GM18951 (cell line): Measurements from ENCODE around the gene ZNF814.
A peak's percentile ranks its signal among the peaks of the same experiment; 100 is the strongest.
"Not testable (repeated sequence)": the region's sequence is repeated elsewhere in the genome, so short reads cannot be mapped to it uniquely, and the experiment has no call there.

ENCODE experiments used
- POLR2A ChIP-seq: IDR thresholded peaks from 4 replicates; pipeline ENCODE4 v1.6.1; 2011; ENCODE audit warnings: mild to moderate bottlenecking; ENCODE audit not compliant: insufficient read length, insufficient read depth; ENCODE audit errors: extremely low read depth
- in situ Hi-C: fragments of 300-500 bp; cut with MboI; formaldehyde crosslinking; loops from one replicate; pipeline ENCODE4 v1.12.0; 2022; ENCODE audit warnings: low sequenced_read_pairs, mixed read lengths, inconsistent platforms; ENCODE audit not compliant: unreplicated experiment

Gene ZNF814

GRCh38 chr19:57887195-57887941 lies 1.5 kb downstream of the ZNF814 start:
- in situ Hi-C loops = no loop called here

GRCh38 chr19:57886046-57886445 lies 2.8 kb downstream of the ZNF814 start:
- no peak for TF ChIP-seq POLR2A
- in situ Hi-C loops = no loop called here

More at GRCh38 chr19:57887195-57887941, 1.5 kb downstream of the ZNF814 start:
- no peak for TF ChIP-seq POLR2A

- in situ Hi-C loops = not testable (repeated sequence)
Measured at GRCh38 chr19:57873883-57874799, 14.7 kb downstream of the ZNF814 start.

DNA sequence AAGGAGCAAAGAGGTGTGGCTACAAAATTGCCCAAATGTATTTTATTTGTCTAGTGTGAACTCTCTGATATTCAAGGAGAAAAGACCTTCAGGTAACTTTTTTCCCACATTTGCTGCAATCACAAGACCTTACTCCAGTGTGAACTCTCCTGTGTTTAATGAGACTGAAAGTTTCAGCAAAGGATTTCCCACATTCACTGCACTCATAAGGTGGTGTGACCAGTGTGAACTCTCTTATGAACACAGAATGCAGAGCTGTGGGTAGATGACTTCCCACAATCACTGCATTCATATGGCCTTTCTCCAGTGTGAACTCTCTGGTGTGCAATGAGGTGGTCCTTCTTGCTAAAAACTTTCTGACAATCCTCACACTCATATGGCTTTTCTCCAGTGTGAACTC lies 16.4 kb downstream of the ZNF814 start:
- no peak for TF ChIP-seq POLR2A
- in situ Hi-C loops = no loop called here

GRCh38 chr19:57870225-57870624 lies 18.6 kb downstream of the ZNF814 start:
- TF ChIP-seq POLR2A = no peak
- in situ Hi-C loops = no loop called here

DNA sequence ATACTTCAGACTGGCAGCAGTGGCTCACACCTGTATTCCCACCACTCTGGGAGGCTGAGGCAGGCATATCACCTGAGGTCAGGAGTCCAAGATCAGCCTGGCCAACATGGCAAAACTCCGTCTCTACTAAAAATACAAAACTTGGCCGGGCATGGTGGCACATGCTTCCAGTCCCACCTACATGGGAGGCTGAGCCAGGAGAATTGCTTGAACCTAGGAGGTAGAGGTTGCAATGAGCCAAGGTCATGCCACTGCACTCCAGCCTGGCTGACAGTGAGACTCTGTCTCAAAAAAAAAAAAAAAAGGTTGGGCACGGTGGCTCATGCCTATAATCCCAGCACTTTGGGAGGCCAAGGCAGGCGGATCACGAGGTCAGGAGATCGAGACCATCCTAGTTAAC lies 19.2 kb downstream of the ZNF814 start:
- in situ Hi-C loops = not testable (repeated sequence)

GRCh38 chr19:57867868-57868492 lies 20.9 kb downstream of the ZNF814 start:
- in situ Hi-C loops = no loop called here
- no peak for TF ChIP-seq POLR2A

DNA sequence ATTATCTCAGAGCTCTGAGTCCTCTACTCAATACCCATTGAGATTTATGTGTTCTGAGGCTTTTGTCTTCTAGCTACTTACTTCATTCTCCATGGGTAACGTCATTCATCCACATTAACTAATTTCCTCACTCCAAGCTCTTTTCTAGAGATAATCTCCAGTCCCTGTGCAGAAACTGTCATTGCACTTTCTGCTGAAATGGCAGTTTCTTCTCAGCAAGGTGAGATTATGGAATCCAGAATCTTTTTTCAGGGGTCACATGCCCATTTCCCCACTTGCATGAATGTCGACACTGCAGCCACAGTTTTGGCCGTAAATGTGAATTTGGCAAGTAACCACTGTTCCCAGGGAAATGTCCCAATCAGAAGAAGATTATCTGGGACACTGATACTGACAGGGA lies 26.5 kb downstream of the ZNF814 start:
- in situ Hi-C loops = not testable (repeated sequence)

DNA sequence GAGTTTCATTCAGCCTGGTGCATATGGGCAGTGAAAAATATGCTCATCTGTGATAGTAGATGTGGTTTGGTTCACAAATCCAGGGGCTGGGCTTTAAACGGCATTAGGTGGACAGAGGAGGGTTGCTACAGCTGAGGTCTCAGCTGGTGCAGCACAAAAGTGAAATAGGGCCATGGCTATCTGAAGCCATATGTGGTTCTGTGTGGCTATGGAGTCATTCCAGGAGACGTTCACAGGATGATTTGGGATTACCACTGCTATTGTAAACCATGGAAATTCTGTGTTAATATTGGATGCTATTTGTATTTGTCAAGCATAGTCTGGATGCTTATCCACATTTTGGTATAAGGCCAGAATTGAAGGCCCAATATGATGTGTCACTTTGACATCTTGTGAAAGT lies 34.7 kb downstream of the ZNF814 start:
- in situ Hi-C loops = not testable (repeated sequence)

DNA sequence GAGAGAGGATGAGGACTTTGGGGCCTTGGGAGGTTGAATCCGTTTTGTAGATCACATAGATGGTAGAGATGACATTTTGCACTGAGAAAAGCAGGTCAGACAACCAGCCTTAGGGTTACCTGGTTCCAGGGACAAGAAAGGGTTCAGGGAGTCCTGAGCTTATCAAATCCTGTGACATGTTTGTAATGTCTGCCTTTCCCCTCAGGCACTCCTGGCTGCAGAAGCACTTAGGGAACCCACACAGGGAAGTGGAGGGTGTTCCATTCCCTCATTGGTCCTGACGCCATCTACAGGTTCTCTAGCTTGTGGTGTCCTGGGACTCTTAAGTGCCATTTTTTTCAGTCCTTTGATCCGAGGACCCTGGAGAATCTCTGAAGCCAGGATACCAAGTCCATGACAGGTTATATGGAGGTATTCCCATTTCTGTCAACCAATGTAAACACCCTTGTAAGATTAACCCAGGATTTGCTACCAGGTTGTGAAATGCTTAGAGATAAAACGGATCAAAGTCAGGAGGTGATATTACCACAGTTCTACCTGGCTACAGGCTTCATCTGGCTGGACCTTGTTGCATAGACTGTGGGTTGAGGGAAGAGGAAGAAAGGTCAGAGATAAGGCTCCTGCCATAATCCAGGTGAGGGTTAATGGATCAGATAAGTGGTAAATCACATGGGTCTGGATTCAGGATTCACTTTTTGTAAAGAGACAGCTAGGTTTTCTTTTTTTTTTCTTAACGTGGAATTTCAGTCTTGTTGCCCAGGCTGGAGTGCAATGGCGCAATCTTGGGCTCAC lies 36.8 kb downstream of the ZNF814 start:
- in situ Hi-C loops = not testable (repeated sequence)

- TF ChIP-seq POLR2A = no peak
- in situ Hi-C loops = no loop called here
Measured at GRCh38 chr19:57850553-57851017, 38.3 kb downstream of the ZNF814 start.

DNA sequence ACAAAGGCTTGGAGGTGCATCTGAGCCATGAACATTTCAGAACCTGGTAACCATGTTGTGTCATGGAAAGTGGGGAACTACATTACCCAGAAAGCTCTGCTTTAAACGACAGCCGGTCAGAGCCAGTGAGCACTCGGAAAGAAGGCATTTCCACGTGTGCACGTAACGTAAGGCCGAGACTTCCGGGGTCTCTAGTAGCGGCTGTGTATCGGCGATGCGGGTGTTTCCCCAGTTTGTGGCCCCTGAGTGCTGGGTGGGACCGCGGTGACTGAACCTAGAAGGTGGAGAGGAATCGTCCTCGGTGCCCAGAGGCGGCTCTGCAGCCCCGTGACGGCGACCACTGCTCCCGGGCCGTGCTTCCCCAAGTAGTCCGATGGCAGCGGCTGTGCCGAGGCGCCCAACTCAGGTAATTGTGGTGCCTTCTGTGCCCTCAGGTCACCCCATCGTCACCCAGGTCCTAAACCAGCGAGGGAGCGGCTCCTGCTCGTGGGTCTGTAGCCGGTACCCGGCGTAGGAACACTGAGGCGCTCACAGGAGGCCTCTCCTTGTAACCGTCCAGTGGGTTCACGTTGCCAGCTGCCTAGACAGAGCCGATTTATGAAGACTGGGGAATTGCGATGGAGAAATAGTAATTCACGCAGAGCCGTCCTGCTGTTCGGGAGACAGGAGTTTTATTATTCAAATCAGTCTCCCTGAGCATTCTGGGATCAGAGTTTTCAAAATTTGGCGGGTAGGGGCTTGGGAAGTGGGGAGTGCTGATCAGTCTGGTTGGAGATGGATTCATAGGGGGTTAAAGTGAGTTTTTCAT lies 39.0 kb downstream of the ZNF814 start, which contains the start of gene ZNF587:
TSS of gene ZNF587 (plus strand) at position 194 of the 808 bp plus-strand sequence. CDS start at position 374, 180 bp downstream.
- in situ Hi-C loops = not testable (repeated sequence)
- peak; percentile 49 for TF ChIP-seq POLR2A

DNA sequence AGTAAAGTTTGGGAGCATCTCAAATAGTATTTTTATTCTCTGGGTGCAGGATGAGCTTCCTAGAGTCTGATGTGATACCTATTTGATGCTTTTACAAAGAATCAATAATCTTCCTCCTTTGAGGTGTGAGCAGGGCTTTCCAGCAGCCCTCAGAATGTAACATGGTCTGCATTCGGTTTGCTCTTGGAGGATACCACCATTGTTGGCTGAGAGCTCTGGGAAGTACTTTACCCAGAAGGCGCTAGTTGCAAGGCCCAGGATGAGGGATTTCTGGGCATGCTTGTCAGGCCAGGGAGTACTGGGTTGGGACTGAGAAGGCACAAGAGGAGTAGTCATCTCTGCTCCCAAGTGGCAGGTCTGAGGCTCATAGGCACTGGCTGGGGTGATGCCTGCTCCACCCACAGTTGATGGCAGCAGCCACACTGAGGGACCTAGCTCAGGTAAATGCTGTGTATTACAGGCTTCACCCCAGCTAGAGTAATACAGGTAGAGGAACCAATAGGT lies 39.6 kb downstream of the ZNF814 start:
- in situ Hi-C loops = not testable (repeated sequence)

- in situ Hi-C loops = not testable (repeated sequence)
Measured at GRCh38 chr19:57847164-57847563, 41.7 kb downstream of the ZNF814 start.
